GM21381 (cell line): ENCODE results near the gene RIPPLY3.
A peak's percentile ranks its signal among the peaks of the same experiment; 100 is the strongest.

Experiments
- ATAC-seq: cut with Tn5 transposase; IDR thresholded peaks from one replicate; pipeline ENCODE4 v1.9.1; 2021; ENCODE audit warnings: mild to moderate bottlenecking, moderate library complexity; ENCODE audit not compliant: unreplicated experiment

RIPPLY3 gene, protein sequence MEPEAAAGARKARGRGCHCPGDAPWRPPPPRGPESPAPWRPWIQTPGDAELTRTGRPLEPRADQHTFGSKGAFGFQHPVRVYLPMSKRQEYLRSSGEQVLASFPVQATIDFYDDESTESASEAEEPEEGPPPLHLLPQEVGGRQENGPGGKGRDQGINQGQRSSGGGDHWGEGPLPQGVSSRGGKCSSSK

DNA sequence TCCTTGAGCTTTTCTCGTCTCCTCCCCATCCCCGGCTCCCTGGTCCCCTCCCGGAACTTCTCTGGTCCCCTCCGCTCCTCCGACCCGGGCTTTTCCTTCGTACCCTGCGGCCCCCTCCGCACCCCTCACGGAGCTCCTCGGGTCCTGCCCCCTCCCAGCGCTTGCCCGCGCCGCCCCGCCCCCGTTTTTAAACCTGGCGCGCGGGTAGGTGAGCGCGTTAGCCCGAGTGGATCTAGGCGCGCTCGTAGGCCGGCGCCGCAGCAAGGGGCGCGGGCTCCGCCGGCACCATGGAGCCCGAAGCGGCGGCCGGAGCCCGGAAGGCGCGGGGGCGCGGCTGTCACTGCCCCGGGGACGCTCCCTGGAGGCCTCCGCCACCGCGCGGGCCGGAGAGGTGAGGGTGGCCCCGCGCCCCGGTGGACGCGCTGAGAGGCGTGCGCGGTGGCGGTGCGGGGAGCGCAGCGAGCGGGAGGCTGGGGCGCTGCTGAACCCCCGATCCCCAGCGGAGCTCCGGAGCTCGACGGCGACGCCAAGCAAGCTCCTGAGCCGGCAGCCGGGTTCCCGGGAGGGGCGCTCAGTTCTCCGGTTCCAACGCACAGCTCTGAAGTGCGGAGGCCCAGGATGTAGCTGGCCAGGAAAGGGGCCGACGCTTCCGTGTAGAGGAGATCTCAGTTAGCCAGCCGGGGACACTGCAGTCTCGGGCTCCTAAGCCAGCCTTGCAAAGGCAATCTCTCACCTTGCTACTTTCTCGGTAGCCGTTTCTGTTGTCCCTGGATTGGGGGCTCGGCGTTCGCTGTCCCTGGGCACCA lies at the start of gene RIPPLY3:
Gene RIPPLY3 (plus strand): TSS at position 217 of the 806 bp plus-strand sequence. CDS start 71 bp downstream, at position 288.
- ATAC-seq: no peak

DNA sequence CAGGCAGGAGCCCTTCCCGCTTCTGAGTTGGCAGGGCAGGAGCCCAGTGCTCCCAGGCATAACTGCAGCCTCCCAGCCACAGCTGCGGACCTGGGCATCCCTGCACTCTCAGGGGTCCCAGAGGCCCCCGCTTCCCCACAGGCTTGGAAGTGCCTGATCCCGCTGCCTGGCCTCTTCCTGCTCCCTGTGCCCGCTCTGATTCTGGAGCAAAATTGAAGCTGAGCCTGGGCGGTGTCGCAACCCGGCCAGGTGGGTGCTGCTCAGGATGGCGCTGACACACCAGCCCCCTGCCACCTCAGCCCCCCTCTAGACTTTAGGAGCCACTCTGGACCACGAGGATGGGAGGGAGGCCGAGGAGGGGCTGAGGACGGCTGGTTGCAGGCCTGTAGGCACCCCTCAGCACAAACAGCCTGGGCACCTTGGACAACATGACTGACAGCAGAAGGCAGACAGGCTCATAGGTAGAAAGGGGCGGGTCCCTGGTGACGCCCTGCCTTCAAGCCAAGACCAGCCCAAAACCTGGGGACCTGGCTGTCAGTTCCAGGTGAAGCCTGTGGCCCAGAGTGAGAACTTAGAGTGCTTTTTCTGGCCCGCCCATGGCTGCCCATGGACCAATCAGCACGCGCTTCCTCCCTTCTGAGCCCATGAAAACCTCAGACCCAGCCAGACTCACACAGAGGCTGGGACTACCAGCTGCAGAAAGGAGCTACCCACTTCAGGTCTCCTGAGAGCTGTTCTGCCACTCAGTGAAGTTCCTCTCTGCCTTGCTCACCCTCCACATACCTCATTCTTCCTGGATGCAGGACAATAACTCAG lies 47.3 kb upstream of the RIPPLY3 start:
- no peak for ATAC-seq

DNA sequence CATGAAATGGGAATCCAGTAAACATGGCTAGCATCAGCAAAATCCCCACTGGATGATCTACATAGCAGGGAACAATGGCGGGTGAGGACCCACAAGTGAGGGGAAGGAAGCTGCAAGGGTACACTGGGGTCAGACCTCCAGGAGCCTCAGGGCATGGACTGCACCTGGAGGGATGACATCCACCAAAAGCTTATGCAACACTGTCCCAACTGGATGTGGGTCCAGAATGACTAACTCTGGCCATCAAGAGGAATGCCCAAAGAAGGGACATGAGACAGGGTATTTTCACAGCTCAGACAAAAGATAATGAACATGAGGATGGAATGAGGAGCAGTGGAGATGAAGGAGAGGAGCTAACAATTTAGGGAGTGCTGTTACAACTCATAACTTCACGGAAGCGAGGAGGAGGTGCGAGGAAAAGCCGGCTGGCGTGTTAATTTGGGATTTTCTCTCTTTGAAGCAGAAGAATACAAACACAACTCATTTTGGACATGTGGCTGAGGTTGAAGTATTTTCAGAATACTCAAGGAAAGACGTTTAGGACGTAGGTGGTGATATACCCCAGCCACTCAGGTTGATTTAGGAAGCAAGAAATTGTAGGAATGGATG lies 45.7 kb upstream of the RIPPLY3 start:
- ATAC-seq: no peak

DNA sequence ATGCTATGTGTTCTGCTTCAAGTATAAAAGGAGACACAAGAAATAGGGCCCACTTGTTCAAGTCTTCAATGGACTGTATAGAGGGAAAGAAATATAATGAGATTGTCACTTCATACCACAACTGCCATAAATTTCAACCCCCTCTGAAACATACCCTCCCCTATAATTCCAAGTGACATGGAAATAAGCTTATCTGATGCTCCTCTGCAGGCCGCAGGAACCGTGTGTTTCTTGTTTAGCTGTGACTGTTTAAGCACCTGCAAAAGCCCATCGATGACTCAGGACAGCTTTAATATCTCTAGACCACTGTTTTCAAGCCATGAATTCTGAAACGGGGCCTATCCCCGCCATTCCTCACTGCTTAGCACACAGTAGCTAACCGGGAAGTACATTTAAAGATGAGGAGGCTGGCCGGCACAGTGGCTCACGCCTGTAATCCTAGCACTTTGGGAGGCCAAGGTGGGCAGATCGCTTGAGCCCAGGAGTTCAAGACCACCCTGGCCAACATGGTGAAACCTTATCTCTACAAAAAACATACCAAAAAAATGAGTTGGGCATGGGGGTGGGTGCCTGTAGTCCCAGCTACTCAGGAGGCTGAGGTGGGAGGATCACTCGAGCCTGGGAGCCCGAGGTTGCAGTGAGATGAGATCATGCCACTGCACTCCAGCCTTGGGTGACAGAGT lies 44.3 kb upstream of the RIPPLY3 start:
- ATAC-seq: no peak

DNA sequence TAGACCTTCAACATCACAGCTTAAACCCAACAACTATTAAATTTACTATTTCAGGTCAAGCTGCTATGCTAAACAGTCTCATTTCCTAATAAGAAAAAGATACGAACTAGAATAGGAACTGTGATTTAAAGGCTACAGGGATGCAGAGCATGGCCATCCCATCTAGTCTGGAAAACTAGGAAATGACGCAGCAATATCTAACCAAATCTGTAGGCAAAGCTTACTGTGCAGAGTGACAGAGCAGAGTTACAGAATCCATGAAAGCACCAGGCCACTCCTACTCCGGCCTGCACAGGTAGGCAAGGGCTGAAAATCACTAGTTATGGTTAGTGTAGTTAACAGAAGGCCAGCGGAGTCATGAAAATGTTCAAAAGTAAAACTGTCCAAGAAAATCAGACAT lies 42.1 kb upstream of the RIPPLY3 start:
- no peak for ATAC-seq

DNA sequence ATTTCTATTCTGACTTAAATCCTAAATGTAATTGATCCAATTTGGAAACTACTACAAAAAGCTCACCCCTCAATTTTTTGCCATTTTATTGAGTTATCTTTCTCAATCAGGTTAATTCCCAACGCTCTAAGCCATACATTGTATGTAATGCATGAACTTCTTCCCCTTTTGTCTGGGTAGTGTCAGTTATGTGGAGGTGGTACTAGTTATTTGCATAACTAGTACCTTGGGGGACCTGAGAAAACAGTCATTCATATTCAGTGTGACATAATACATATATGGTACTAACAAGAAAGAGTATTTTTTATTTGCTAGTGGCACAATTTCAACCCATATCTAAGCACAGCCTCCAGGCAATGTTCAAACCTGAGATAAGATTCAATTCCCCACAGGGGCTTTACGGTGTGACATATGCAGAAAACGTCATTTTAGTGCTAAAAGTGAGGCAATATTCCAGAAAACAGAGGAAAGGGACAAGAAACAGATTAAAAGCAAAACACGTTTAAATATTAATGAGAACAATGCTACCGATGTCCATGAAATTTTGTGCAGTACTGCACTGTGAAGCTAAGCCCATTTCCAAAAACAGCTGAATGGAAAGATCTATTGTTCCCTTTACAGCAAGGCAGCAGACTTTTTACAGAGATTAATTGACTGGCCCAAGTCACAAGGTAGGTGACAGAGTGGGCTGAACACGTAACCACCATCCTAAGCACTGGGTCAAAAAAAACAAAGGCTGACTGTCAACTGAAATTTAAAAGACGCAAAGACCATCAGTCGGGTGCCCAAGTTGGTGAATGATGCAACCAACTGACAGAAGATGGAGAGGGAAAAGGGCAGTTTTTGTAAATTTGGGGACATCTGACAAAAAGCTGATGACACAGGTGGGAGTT lies 41.4 kb upstream of the RIPPLY3 start:
- no peak for ATAC-seq

DNA sequence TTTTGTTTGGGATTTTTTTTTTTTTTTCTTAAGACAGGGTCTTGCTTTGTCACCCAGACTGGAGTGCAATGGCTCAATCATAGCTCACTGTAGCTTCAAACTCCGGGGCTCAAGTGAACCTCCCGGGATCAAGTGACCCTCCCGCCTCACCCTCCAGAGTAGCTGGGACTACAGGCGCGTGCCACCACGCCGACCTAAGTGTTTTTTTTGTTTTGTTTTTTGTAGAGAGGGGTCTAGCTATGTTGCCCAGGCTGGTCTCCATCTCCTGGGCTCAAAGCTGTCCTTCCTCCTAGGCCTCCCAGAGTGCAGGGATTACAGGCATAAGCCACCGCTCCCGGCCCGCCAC lies 40.8 kb upstream of the RIPPLY3 start:
- ATAC-seq: no peak

DNA sequence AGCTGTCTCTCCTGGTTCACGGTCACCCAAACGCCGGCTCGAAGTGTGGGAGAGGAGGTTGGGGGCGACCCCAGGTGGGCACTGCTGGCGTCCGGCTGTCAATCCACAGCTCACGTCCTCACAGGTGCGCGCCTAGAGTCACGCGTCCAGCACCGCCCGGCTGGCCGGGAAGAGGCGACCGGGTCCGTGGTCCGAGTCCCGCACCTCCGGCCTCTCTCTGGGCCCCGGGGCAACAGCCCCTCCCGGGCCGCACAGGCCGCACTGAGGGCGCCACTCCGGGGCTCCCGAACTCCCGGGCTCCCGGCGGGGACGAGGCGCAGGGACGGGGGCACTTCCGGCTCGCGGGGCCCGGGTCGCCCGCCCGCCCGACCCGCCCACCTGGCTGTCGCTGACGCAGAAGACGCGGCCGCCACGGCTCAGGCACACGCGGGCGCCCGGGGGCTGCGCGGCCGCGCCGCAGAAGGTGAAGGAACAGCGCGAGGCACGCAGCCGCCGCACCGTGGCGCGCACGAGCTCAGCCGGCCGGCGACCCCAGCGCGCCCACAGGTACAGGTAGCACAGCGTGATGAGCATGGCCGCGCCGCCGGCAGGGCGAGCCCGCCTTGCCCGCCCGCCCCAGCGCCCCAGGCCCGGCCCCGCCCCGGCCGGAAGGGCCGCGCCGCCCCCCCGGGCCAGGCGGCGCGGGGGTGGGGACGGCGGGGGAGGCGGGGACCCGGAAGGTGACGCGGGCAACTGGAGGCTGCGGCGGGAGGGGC lies 40.3 kb upstream of the RIPPLY3 start, which contains the start of gene HLCS:
Gene HLCS (minus strand): TSS at position 604 of the 755 bp plus-strand sequence. CDS start 31 bp downstream, at position 573.
- ATAC-seq: peak; percentile 82

DNA sequence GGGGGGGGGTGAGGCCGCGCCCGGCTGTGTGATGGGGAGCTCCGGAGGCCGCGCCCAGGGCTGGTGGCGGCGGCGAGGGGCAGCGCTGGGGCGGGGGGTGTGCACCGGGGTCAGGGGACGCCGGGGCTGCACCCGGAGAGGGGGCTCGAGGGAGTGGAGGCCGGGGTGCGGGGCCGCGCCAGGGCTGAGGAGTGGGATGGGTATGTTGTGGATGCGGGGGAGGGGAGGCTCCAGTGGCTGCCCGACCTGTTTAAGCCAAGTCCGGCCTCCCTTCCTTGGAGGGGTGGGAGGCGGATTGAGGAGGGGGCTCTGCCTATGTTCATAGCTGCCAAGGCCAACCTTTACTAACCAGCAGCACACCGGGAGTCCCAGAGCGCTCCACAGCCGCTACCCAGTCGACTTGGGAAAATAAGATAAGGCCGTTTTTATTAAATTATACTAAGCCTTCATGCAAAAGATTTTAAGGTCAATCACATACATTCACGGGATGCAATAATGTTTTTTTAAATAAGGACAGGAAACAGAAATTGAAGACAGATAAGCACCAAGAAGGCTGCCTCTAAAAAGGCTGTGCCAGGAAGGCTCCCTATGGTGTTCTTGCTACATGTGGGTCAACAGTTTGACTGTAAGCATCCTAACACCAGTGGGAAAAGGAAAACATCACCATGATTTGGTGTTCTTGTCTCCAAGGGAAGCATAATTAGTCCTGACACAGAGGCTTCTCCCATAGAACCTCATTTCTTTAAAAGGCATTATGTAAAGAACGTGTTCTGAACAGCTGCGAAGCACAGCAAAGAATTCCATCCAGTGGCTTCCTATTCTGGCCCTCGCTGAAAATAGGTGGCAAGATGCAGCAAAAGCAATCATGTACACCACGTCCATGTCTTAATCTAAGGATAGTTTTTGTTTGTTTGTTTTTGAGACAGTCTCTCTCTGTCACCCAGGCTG lies 39.4 kb upstream of the RIPPLY3 start:
- no peak for ATAC-seq

DNA sequence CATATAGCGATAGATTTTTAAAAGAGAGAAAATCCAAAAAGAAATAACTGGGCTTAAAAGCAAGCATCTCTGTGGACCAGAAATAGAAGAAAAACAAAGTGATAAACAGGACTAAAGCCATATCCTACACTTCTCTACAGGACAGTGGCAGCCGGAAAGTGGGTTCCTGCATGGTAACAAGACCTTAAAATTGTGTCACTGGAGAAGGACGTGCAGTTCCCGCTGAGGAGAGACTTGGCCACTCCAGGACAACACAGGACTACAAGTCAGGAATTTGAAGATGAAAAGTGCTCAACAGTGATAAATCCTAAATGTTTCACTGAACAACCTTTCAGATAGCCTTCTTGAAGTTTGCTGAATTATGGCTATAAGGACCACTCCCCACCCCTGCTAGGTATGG lies 38.1 kb upstream of the RIPPLY3 start:
- ATAC-seq: no peak

DNA sequence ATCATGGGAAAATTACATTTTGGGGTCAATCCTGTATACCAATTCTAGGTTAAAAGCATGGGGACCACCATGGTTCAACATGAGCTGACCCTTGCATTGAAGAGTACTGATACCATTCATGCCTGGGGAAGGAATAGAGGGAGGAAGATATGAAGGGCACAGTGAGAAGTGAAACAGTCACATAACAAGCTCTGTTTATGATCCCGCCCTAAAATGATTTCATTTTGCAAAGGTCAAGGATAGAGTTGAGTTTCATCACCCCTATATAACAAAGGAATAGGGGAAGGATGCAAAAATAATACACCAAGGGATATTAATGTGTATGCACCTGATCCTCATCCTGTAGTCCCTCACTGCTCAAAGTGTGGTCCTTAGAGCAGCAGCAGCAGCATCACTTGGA lies 37.5 kb upstream of the RIPPLY3 start:
- no peak for ATAC-seq

DNA sequence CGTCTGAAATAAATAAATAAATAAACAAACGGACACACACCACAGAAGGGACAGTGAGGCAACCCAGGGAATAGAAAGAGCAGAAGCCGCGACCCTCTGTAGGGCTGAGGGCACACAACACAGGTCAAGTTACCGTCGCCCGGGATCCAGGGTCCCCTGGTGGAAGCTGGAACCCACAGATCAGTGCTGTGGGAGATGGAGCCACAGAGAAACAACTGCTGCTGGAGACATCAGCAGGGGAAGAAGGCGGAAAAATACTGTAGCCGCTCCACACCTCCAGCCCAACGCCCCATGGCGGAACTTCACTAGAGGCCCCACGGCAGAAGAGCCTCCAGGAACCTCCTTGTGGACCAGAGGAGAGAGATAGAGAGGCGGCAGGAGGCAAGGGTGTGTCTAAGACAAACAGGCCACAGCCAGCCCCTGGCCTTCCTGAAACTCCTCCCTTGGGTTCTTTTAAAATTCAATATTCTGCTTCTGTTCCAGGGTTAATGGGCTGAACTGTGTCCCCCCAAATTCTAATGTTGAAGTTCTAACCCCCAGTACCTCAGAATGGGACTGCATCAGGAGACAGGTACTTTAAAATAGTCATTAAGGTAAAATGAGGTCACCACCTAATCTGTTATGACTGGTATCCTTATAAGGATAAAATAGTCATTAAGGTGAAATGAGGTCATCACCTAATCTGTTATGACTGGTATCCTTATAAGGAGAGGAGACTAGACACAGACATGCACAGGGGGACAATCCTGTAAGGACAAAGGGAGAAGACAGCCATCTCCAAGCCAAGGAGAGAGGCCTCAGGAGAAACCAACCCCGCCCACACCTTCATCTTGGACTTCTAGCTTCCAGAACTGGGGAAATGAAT lies 32.3 kb upstream of the RIPPLY3 start:
- no peak for ATAC-seq

DNA sequence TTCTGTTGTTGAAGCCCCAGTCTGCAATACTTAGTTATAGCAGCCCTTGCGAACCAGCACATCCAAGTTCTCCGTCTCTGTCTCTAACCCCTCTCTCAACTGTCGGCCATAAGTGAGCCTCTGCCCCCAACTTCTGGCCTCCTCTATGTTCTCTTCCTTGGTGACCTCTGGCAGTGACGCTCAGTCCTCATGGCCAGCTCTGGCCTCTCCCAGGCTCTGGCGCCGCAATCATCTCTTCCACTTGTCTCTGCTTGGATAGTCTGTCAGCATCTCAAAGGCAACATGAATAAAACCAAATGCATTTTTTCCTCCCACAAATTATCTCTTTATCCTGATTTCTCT lies 31.7 kb upstream of the RIPPLY3 start:
- no peak for ATAC-seq

DNA sequence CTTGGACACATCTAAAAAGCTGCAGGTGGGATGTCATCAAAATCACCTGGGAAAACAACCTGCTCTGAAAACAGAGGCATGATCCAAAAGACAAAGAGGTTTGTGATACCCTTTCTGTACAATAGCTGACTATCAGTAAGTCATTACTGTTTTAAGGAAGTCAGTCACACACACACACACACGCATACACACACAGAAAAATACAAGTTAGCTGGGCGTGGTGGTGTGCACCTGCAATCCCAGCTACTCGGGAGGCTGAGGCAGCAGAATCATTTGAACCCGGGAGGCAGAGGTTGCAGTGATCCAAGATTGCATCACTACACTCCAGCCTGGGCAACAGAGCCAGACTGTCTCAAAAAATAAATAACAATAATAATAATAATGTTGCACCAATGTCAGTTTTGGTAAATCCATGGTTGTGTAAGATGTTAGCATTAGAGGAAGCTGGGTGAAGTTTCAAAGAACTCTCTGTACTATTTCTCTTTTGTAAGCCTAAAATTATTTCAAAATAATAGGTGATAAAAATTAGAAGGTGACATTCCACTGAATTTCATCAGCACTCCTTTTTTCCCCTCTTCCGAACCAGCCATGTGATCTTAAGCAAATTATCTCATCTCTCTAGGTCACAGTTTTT lies 30.2 kb upstream of the RIPPLY3 start:
- no peak for ATAC-seq

DNA sequence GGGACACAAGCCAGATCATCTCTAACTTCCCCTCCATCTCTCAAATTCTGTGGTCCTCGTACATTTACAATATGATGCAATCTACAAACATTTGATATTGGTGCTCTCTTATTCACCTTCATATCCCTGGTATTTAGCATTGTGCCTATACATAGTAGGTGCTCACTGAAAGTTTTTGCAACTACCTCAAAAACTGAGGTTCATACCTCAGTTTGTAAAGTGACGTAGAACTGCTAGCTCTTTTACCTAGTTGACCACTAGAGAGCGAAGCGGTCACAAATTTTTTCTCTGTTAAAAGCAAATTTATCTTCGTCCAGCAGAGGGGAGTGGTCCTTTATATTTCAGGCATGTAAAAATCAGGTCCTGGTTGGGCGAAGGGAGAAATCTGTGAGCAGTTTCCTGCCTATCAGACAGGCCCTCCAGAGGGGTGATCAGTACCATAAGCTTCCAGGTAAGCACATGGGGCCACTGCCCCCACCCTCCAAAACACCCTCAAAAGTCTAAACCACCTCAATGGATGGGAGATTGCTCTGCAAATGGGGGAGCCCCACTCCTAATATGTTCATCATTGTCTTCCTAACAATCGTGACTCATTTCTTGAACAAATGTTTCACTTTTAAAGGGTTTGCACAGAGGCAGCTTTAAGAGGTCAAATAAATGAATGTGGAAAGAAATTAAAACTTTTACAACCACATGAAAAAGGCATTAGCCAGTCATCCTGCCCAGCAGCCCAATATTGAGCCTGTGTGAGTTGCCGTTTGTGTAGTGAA lies 29.4 kb upstream of the RIPPLY3 start:
- ATAC-seq: peak; percentile 50
